HepG2 (cell line): ENCODE results near the gene CAPZA3. TPM values are rescaled to one million over a fixed set of nuclear protein-coding genes. Genes with fewer than 3 reads are reported as not detected.

Experiments
- SUZ12 ChIP-seq: fragments of 150-350 bp; IDR thresholded peaks from 2 replicates; pipeline ENCODE4 v1.6.1; 2014; ENCODE audit warnings: low read depth, low read length
- ZNF143 ChIP-seq: sonication (generic); formaldehyde crosslinking; IDR thresholded peaks from 2 replicates; pipeline ENCODE4 v1.4.0; 2020; ENCODE audit warnings: missing genetic modification reagents
- ZNF18 ChIP-seq: sonication (generic); formaldehyde crosslinking; IDR thresholded peaks from 2 replicates; pipeline ENCODE4 v1.8.0; 2022; ENCODE audit warnings: mild to moderate bottlenecking, missing genetic modification reagents; ENCODE audit not compliant: insufficient replicate concordance
- ZNF557 ChIP-seq: sonication (generic); formaldehyde crosslinking; IDR thresholded peaks from 2 replicates; pipeline ENCODE4 v1.4.0; 2020; ENCODE audit warnings: missing genetic modification reagents
- polyA plus RNA-seq, 8 experiments: library from polyadenylated mRNA; depleted of rRNA in 3 of 8; stranded (reverse) in 7 of 8; unstranded in 1 of 8; fragments of >200 nt; fragmentation: Illumina TruSeq in 4 of 8; extraction: Trizol in 4 of 8; gene quantifications; 2 replicates each; pipeline versions ENCODE4 v1.2.1 to v1.2.3, GENCODE V29; 2011 to 2016; ENCODE audit warnings: low read depth in 4 of 8, missing spikeins in 1 of 8, mixed read lengths in 1 of 8; ENCODE audit not compliant: insufficient read depth in 1 of 8
- total RNA-seq, 5 experiments: library from RNA; depleted of rRNA; stranded (reverse); fragments of >200 nt; fragmentation: Illumina TruSeq; extraction: Trizol; gene quantifications; 2 replicates each; pipeline ENCODE4 v1.2.3, GENCODE V29; 2016; ENCODE audit warnings: low read depth in 1 of 5
- TF ChIP-seq, protein P1 (sequence below): IDR thresholded peaks from 2 replicates; pipeline ENCODE4 v1.6.1; 2016; ENCODE audit warnings: mild to moderate bottlenecking, missing biosample characterization, missing genetic modification reagents
- TF ChIP-seq, protein P2 (sequence below): sonication (generic); formaldehyde crosslinking; IDR thresholded peaks from one replicate; pipeline ENCODE4 v1.5.1; 2020; ENCODE audit warnings: mild to moderate bottlenecking, missing genetic modification reagents; ENCODE audit errors: not compliant biosample characterization

The CAPZA3 gene
- total and polyA plus RNA-seq, 2 of the 13 experiments (the other 11 are each of a cell fraction or from before 2014, with no cell fraction given): not detected

DNA sequence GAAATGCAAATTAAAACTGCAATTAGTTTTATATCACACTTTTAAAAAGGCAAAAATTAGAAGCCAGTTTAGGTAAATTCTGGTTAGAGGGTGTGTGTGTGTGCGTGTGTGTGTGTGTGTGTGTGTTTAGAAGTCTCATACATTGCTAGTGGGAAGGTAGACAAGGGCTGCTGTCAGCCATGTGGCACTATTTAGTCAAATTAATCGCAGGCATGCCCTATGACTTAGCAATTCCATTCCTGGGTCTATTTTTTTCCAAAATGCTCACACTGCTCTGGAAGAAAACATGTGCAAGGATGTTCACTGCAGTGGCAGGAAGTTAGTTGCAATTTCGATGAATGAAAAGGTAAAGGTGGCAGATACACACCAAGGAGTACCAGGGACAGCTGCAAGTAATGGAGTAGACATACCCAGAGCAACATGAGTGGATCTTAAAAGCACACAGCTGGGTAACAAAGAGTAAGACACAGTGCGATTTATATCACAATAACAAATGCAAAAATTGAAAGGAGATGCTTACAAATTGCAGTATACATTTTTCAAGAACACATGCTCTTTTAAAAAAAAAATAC, 11.6 kb downstream of the CAPZA3 start (continued):
- TF ChIP-seq ZNF557 (CRISPR knock-in tag) (no peak), ZNF143 (CRISPR knock-in tag) (no peak), SUZ12 (no peak), ZNF18 (CRISPR knock-in tag) (no peak)
- TF ChIP-seq, protein P1, sequence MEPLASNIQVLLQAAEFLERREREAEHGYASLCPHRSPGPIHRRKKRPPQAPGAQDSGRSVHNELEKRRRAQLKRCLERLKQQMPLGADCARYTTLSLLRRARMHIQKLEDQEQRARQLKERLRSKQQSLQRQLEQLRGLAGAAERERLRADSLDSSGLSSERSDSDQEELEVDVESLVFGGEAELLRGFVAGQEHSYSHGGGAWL (CRISPR knock-in tag): no peak
- TF ChIP-seq, protein P2, sequence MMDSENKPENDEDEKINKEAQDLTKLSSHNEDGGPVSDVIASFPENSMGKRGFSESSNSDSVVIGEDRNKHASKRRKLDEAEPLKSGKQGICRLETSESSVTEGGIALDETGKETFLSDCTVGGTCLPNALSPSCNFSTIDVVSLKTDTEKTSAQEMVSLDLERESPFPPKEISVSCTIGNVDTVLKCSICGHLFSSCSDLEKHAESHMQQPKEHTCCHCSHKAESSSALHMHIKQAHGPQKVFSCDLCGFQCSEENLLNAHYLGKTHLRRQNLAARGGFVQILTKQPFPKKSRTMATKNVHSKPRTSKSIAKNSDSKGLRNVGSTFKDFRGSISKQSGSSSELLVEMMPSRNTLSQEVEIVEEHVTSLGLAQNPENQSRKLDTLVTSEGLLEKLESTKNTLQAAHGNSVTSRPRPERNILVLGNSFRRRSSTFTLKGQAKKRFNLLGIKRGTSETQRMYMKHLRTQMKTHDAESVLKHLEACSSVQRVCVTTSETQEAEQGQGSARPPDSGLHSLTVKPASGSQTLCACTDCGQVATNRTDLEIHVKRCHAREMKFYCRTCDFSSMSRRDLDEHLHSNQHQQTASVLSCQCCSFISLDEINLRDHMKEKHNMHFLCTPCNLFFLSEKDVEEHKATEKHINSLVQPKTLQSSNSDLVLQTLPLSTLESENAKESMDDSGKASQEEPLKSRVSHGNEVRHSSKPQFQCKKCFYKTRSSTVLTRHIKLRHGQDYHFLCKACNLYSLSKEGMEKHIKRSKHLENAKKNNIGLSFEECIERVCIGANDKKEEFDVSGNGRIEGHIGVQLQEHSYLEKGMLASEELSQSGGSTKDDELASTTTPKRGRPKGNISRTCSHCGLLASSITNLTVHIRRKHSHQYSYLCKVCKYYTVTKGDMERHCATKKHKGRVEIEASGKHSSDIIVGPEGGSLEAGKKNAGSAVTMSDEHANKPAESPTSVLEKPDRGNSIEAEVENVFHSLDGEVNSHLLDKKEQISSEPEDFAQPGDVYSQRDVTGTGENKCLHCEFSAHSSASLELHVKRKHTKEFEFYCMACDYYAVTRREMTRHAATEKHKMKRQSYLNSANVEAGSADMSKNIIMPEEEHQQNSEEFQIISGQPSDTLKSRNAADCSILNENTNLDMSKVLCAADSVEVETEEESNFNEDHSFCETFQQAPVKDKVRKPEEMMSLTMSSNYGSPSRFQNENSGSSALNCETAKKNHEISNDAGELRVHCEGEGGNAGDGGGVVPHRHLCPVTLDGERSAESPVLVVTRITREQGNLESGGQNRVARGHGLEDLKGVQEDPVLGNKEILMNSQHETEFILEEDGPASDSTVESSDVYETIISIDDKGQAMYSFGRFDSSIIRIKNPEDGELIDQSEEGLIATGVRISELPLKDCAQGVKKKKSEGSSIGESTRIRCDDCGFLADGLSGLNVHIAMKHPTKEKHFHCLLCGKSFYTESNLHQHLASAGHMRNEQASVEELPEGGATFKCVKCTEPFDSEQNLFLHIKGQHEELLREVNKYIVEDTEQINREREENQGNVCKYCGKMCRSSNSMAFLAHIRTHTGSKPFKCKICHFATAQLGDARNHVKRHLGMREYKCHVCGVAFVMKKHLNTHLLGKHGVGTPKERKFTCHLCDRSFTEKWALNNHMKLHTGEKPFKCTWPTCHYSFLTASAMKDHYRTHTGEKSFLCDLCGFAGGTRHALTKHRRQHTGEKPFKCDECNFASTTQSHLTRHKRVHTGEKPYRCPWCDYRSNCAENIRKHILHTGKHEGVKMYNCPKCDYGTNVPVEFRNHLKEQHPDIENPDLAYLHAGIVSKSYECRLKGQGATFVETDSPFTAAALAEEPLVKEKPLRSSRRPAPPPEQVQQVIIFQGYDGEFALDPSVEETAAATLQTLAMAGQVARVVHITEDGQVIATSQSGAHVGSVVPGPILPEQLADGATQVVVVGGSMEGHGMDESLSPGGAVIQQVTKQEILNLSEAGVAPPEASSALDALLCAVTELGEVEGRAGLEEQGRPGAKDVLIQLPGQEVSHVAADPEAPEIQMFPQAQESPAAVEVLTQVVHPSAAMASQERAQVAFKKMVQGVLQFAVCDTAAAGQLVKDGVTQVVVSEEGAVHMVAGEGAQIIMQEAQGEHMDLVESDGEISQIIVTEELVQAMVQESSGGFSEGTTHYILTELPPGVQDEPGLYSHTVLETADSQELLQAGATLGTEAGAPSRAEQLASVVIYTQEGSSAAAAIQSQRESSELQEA: no peak
